Measurements from ENCODE around the gene TMEM18. TPM values are rescaled to one million over a fixed set of nuclear protein-coding genes. Genes with fewer than 3 reads are reported as not detected.
"Not testable (repeated sequence)": the region's sequence is repeated elsewhere in the genome, so short reads cannot be mapped to it uniquely, and the experiment has no call there.

TMEM18 gene
- total RNA-seq (2014; rRNA removed; shearing (Covaris generic)) = 26.6 and 37.8 TPM in 2 replicates

GRCh38 chr2:677056-677958 lies at the start of gene TMEM18:
Gene TMEM18 (minus strand): TSS chr2:677406. CDS start chr2:677345, 61 bp downstream.
- DNase-seq (ENCODE audit: low read depth) = peak; percentile 98

GRCh38 chr2:726169-726568 lies 49.0 kb upstream of the TMEM18 start:
- no peak for DNase-seq (ENCODE audit: low read depth)

GRCh38 chr2:725468-725867 lies 48.3 kb upstream of the TMEM18 start:
- no peak for DNase-seq (ENCODE audit: low read depth)

DNA sequence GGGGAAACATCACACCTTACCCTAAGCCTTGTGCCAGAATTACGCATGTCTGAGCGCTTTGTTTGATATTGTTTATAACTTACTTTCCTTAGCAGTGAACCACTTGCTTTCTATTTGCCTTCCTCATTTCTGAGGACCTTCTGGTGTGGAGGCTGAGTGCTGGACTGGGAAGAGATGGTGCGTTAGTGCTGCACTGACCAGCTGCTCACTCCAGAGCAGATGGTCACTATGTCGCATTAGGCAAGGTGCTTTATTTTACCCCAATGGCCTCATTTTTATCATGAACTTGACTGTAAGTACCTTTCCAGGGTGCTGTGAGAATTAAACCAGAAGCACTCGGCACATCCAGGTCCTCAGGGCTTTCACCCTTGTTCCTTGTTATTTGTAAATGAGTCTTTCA lies 46.6 kb upstream of the TMEM18 start:
- DNase-seq (ENCODE audit: low read depth) = no peak

GRCh38 chr2:720842-721241 lies 43.6 kb upstream of the TMEM18 start:
- no peak for DNase-seq (ENCODE audit: low read depth)

- DNase-seq (ENCODE audit: low read depth) = no peak
These were observed 42.5 kb upstream of the TMEM18 start for GRCh38 chr2:719734-720133.

DNA sequence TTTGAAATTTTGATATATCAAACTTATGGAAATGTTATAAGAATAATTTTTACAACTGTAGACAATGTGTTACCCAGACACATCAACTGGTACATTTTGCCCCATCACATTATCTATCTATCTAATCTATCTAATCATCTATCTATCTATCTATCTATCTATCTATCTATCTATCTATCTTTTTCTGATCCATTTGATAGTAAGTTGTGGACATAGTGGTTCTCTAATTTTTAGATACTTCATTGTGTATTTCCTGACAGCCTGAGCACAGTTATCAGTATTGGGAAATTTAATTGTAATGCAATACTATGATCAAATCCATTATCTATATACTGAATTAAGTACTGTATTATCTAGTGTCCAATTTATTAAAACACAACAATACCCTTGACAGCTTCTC lies 42.0 kb upstream of the TMEM18 start:
- DNase-seq (ENCODE audit: low read depth) = no peak

GRCh38 chr2:717661-718060 lies 40.5 kb upstream of the TMEM18 start:
- no peak for DNase-seq (ENCODE audit: low read depth)

GRCh38 chr2:715854-716560 lies 38.8 kb upstream of the TMEM18 start:
- peak; percentile 20 for DNase-seq (ENCODE audit: low read depth)

DNA sequence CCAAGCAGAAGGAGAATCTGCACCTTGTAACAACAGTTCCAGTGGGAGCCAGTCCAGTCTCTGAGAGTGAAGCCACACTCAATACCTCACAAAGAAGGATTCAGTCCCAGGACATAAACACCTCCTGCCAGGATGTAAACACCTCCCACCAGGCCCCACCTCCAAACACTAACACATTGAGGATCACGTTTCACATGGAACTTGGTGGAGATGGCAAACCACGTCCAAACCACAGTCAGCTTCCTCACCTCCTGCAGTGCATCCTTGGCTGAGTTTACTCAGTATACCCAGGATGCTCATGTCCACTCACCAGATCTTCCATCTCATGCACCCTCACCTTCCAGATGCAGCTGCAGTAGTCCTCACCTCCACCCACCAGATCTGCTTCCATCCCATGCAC lies 37.8 kb upstream of the TMEM18 start:
- DNase-seq (ENCODE audit: low read depth) = no peak

DNA sequence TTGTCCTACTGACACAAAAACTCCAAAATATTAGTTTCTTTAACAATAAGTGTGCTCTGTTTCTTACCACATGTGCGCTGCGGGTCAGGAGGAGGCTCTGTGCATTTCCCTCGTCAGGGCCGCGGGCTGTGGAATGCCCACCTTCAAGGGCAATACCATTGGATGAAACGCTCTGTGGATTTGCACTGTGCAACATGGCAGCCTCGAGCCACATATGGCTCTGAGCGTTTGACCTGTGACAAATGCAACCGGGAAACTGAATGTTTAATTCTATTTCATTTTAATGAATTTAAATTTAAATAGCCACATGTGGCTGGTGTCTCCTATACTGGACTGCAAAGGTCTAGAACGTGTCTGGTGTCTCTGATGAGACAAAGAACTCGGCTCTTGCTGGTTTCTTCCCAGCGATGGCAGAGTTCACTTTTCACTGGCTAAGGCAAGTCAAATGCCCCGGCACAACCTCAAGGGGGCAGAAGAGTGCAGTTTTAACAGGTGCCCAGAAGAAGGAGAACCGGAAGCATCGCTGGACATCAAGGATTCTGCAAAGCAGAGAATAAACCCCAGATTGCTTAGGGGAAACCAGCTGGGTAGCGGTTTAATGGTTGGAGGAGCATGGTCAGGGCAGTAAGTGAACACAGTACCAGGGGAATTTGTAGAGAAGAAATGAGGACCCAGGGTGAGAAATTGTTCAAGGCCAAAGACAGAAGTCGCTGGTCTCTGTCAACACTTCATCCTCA lies 37.0 kb upstream of the TMEM18 start:
- DNase-seq (ENCODE audit: low read depth) = peak; percentile 50

DNA sequence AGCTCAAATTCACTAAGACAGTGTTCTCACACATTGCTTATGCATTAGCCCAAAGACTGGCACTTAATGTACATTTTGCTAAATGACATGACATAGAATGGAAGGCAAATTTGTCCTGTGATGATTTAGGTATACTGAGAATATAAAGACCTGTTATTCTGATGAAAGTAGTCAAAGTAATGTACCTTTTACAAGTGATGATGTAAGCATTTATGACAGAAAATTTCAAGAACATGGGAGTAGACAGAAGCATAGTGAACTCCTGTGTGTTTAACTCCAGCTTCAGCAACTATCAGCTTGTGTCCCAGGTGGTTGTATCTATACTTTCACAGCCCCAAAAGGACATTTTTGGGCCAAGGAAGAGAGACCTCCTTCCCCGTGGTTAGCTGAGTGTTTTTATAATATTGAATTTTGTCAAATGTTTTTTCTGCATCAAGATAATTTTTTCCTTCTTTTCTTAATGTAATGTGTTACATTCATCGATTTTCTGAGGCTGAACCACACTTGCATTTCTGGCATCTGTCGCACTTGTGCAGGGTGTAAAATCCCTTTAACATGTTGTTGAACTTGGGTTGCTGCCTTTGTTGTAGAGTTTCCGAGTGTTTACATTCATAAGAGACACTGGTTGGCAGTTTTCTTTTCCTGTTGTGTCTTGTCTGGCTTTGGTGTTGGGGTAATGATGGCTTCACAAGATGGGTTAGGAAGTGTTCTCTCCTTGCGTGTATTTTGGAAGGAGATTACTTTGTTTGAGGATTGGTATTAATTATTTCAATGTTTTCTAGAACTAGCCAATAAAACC lies 33.9 kb upstream of the TMEM18 start:
- no peak for DNase-seq (ENCODE audit: low read depth)

GRCh38 chr2:709138-709765 lies 32.0 kb upstream of the TMEM18 start:
- no peak for DNase-seq (ENCODE audit: low read depth)

GRCh38 chr2:708667-709066 lies 31.5 kb upstream of the TMEM18 start:
- no peak for DNase-seq (ENCODE audit: low read depth)

DNA sequence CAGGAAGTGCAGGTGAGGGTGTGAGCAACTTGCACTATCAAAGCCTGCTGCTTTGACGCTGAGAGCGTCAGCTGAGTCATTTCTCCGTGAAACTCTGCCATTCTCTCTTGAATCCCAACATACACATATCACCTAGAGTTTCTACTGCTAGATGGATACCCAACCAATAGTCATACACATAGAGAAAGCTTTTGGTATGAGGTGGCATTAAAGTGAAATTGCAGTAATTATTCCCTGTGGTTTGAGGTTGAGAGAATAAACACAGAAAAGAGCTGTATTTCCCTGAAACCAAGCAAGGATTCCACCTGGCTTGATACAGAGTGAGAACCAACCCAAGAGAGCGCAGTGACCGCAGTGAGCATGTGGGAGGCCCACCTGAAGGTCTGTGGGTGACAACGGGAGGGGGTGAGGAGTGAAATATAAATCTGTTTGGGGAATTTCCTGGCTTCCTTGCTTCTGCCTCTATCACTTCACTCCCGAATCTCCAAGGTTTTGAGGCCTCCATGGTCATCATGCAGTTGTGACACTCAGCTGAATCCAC lies 28.8 kb upstream of the TMEM18 start:
- DNase-seq (ENCODE audit: low read depth) = no peak

GRCh38 chr2:702765-703164 lies 25.6 kb upstream of the TMEM18 start:
- not testable (repeated sequence) for DNase-seq (ENCODE audit: low read depth)

GRCh38 chr2:696999-697627 lies 19.9 kb upstream of the TMEM18 start:
- no peak for DNase-seq (ENCODE audit: low read depth)

DNA sequence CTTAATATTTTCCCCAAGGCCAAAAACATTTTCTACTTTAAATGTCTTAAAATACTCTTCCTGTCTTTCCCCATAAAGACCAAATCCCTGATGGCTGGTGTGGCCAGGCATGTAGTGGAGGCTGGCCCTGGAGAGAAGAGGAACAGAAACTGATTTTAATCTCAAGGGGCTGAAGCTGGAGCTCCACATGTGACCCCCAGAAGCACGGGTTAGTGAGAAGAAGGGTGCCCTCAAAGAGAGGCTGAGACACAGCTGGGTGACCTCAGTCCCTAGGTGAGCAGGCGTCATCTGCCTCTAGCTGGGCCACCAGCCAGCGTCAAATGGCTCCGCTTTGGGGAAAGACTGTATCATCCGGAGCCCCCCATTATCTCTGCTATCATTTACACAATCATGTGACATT lies 19.3 kb upstream of the TMEM18 start:
- DNase-seq (ENCODE audit: low read depth) = no peak

GRCh38 chr2:694906-695510 lies 17.8 kb upstream of the TMEM18 start:
- no peak for DNase-seq (ENCODE audit: low read depth)

DNA sequence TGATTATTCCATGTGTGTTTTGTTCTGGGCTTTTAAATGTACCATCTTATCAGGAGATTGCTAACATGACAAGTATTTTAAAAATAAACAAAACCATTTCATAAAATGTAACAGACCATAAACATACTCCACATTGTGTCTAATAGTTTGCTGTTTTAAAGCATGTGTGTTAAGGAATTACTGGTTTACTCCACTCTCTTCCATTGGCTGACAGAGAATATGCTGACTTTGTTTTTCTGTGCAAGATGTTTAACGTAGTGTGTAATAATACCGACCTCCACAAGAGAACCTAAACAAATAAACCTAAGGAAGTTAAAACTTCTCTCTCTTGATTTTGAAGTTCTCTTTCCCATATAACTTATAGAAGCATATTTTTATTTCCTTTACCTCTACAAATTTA lies 17.0 kb upstream of the TMEM18 start:
- DNase-seq (ENCODE audit: low read depth) = no peak

Data from RPMI7951 (cell line).